ENCODE results near the gene CPSF3. TPM values are rescaled to one million over a fixed set of nuclear protein-coding genes. Genes with fewer than 3 reads are reported as not detected.

Gene CPSF3
- total and polyA plus RNA-seq, 2 of the 8 experiments (the other 6 are each of a cell fraction or from before 2014, with no cell fraction given): 44.5 to 93.3 TPM

GRCh38 chr2:9416267-9416961 is 7.0 kb upstream of the CPSF3 start (continued):
- TF ChIP-seq KDM5A (IDR thresholded peaks at IDR 0.05; ENCODE audit: low read length): no peak
- no peak for TF ChIP-seq TCF12 (IDR thresholded peaks at IDR 0.05; ENCODE audit: low read depth, low read length)
- TF ChIP-seq SP1 (IDR thresholded peaks at IDR 0.05; ENCODE audit: low read depth, low read length): no peak
- no peak for TF ChIP-seq RFX5 (IDR thresholded peaks at IDR 0.05; ENCODE audit: borderline replicate concordance, low read depth, low read length)
- TF ChIP-seq BACH1 (IDR thresholded peaks at IDR 0.05; ENCODE audit: low read length): no peak
- TF ChIP-seq CTBP2 (IDR thresholded peaks at IDR 0.05; ENCODE audit: borderline replicate concordance, insufficient read depth, insufficient read length, low read length): no peak
- TF ChIP-seq TBP (IDR thresholded peaks at IDR 0.05; ENCODE audit: low read depth, low read length): no peak
- TF ChIP-seq HDAC6 (IDR thresholded peaks at IDR 0.05; ENCODE audit: low read depth, low read length): no peak
